Mucosa of descending colon (tissue), 3 donors: ENCODE data around the gene PSMD14. TPM values are rescaled to one million over a fixed set of nuclear protein-coding genes. Genes with fewer than 3 reads are reported as not detected.

Source experiments
- ATAC-seq: fragments of 200-7000 bp; cut with Tn5 transposase; one replicate; pipeline ENCODE4 v1.9.1; 2020; ENCODE audit warnings: mild to moderate bottlenecking, moderate library complexity
- DNase-seq, 3 donors: peaks; one replicate each; pipeline ENCODE4 v3.0.0-alpha.2; 2020
- H3K36me3 ChIP-seq: fragments of 200-600 bp; one replicate; pipeline ENCODE4 v1.8.0; 2021; ENCODE audit warnings: low read depth, mild to moderate bottlenecking
- H3K4me1 ChIP-seq: fragments of 200-600 bp; one replicate; pipeline ENCODE4 v1.8.0; 2021; ENCODE audit warnings: low read depth, mild to moderate bottlenecking
- H3K4me3 ChIP-seq: fragments of 200-600 bp; one replicate; pipeline ENCODE4 v1.8.0; 2021; ENCODE audit warnings: mild to moderate bottlenecking
- H3K9me3 ChIP-seq: fragments of 200-600 bp; one replicate; pipeline ENCODE4 v1.8.0; 2021; ENCODE audit warnings: mild to moderate bottlenecking
- CTCF ChIP-seq: fragments of 200-600 bp; IDR thresholded peaks from one replicate; pipeline ENCODE4 v1.8.0; 2022; ENCODE audit warnings: antibody characterized with exemption, mild to moderate bottlenecking
- intact Hi-C, 2 donors: fragments of 100-400 bp; cut with DNase I in 1 of 2; cut with micrococcal nuclease in 1 of 2; formaldehyde crosslinking; loops; one replicate each; pipeline versions ENCODE4 v1.11.0 to v1.11.1; 2022; cut with DNase I, micrococcal nuclease
- total RNA-seq, 3 donors: library from RNA; stranded (reverse); fragmentation: NEBNext Ultra II Directional in 2 of 3; extraction: Animal tissue kit (Norgen Biotek cat#: 25700) in 2 of 3; gene quantifications; one replicate each; pipeline versions ENCODE4 v1.2.1 to v1.2.4, GENCODE V29; 2021 to 2023
- donor health status: DM: no; HTN: no; CAD: no; lungs with moderate emphysema.
- donor health status: DM: no; HTN: no; CAD: no.
- donor health status: DM: no; HTN: yes; CAD: no.

Gene PSMD14
- total RNA-seq, 3 donors from 2014 or later, result 25.0 to 37.8 (median 30.0) TPM

- peak in 2 of 3 donors; percentile 27 to 55 for DNase-seq
- TF ChIP-seq CTCF, result no peak
- ATAC-seq, result peak; percentile 71
- H3K4me3 ChIP-seq, result no peak overlapping the region
- no peaks in the 10 kb centered on the region for H3K9me3 ChIP-seq
- intact Hi-C loops, result no loop called here
- no peaks in the 10 kb centered on the region for H3K36me3 ChIP-seq
- H3K4me1 ChIP-seq, result peaks cover 33% of the 10 kb centered on the region
Measured at GRCh38 chr2:161414042-161415033, 106.1 kb downstream of the PSMD14 start.

GRCh38 chr2:161415034-161415986 lies 107.1 kb downstream of the PSMD14 start:
- no peaks in the 10 kb centered on the region for H3K36me3 ChIP-seq
- ATAC-seq (no peak), DNase-seq (no peak)
- no peak for TF ChIP-seq CTCF
- intact Hi-C loops, result no loop called here
- no peaks in the 10 kb centered on the region for H3K9me3 ChIP-seq
- peaks cover 33% of the 10 kb centered on the region for H3K4me1 ChIP-seq
- H3K4me3 ChIP-seq, result no peak overlapping the region

GRCh38 chr2:161415987-161416707 lies 107.9 kb downstream of the PSMD14 start, which contains the start of gene TBR1:
Gene TBR1, plus strand, starts transcription at chr2:161416297. Its CDS starts 114 bp downstream, at chr2:161416411.
- no peaks in the 10 kb centered on the region for H3K9me3 ChIP-seq
- no peak within 1 kb of the TSS for H3K4me3 ChIP-seq
- no peaks in the 10 kb centered on the region for H3K36me3 ChIP-seq
- no peak for ATAC-seq
- intact Hi-C loops, result no loop called here
- peaks cover 33% of the 10 kb centered on the region for H3K4me1 ChIP-seq
- no peak for DNase-seq
- TF ChIP-seq CTCF, result no peak

- DNase-seq (peak in 1 of 3 donors; percentile 24), ATAC-seq (peak; percentile 4)
- H3K36me3 ChIP-seq, result no peaks in the 10 kb centered on the region
- no peak overlapping the region for H3K4me3 ChIP-seq
- H3K4me1 ChIP-seq, result peaks cover 33% of the 10 kb centered on the region
- no peak for TF ChIP-seq CTCF
- H3K9me3 ChIP-seq, result no peaks in the 10 kb centered on the region
- intact Hi-C loops, result no loop called here
Measured at GRCh38 chr2:161416708-161417437, 108.6 kb downstream of the PSMD14 start.
